WI38 (cell line): ENCODE data around the gene GABRG3.

Experiments
- H3K4me3 ChIP-seq: 2 replicates; pipeline ENCODE4 v1.5.1; 2011; ENCODE audit warnings: low read depth, mild to moderate bottlenecking, control low read depth, low read length
- CTCF ChIP-seq: IDR thresholded peaks from 2 replicates; pipeline ENCODE4 v1.5.1; 2012; ENCODE audit warnings: low read depth, mild to moderate bottlenecking, control low read depth, low read length

The GABRG3 gene

GRCh38 chr15:27382361-27383025 lies 411.5 kb downstream of the GABRG3 start:
- TF ChIP-seq CTCF: no peak
- no peak overlapping the region for H3K4me3 ChIP-seq

- TF ChIP-seq CTCF: no peak
- no peak overlapping the region for H3K4me3 ChIP-seq
Measured at GRCh38 chr15:27383726-27384125, 412.7 kb downstream of the GABRG3 start.

DNA sequence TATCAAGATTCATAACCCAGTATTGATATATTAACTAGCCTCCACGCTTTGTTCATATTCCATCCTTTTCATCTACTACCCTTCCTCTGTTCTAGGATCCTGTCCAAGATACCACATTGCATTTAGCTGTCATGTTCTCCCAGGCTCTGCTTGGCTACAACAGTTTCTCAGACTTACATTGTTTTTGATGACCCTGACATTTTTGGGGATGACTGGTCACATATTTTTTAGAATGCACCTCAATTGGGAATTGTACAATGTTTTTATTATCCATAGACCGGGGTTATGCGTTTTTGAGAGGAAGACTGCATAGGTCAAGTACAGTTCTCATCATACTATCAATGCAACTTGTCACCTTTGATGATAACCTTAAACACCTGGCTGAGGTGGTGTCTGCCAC lies 421.2 kb downstream of the GABRG3 start:
- no peak for TF ChIP-seq CTCF
- no peak overlapping the region for H3K4me3 ChIP-seq

DNA sequence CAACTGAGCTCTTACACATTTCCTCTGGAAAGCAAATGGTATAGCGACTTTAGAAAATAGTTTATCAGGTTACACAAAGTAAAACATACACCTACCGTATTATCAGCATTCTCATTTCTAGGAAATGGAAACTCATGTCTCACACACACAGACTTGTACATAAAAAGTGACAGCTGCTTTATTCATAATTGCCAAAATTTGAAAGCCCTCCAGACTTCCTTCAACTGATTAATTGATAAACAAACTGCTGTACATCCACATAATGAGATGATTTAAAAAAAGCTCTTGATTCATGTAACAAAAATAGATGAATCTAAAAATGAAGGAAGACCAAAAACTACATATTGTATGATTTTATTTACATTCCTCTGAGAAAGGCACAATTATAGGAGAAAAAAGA lies 425.5 kb downstream of the GABRG3 start:
- H3K4me3 ChIP-seq: no peak overlapping the region
- no peak for TF ChIP-seq CTCF

- no peak overlapping the region for H3K4me3 ChIP-seq
- TF ChIP-seq CTCF: no peak
Measured at GRCh38 chr15:27396996-27397395, 426.0 kb downstream of the GABRG3 start.

DNA sequence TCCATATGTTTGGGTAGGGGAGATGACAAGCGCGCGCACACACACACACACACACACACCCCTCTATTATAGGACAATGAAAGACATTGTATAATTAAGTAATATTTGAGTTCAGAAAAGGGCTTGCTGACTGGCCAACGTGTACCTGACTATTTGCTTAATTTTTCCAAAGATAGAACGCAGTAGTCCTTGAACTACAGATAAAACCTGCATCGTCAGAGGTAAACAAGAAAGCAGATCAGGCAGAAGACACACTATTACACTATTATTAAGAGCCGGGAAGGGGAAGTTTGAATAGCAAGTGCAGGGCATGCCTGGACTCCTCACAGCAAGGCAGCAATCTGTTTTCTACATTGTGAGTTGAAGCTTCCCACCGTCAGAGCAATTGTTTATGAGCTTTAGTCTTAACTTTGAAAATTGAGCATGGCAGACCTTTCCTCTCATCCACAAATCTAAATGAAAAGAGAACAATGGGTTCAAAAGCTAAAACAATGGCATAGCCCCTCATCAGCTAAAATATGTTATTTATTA lies 427.7 kb downstream of the GABRG3 start:
- H3K4me3 ChIP-seq: no peak overlapping the region
- no peak for TF ChIP-seq CTCF

- TF ChIP-seq CTCF: no peak
- H3K4me3 ChIP-seq: no peak overlapping the region
Measured at GRCh38 chr15:27399241-27399640, 428.3 kb downstream of the GABRG3 start.
